Urinary bladder (tissue), 4 donors: ENCODE results near the gene CARD18. TPM values are rescaled to one million over a fixed set of nuclear protein-coding genes. Genes with fewer than 3 reads are reported as not detected.

Source experiments
- DNase-seq: peaks from one replicate; pipeline ENCODE4 v3.0.0-alpha.2; 2015; ENCODE audit errors: extremely low spot score
- H3K27ac ChIP-seq: one replicate; pipeline ENCODE4 v1.5.1; 2013; ENCODE audit warnings: low read depth, mild to moderate bottlenecking, moderate library complexity
- H3K36me3 ChIP-seq: one replicate; pipeline ENCODE4 v1.6.1; 2013; ENCODE audit warnings: mild to moderate bottlenecking, moderate library complexity; ENCODE audit not compliant: insufficient read depth
- H3K4me1 ChIP-seq: one replicate; pipeline ENCODE4 v1.6.1; 2013; ENCODE audit warnings: mild to moderate bottlenecking, moderate library complexity; ENCODE audit not compliant: insufficient read depth
- H3K4me3 ChIP-seq: one replicate; pipeline ENCODE4 v1.5.1; 2013; ENCODE audit warnings: low read depth, low read length
- WGBS: extraction: QIAGEN DNeasy Blood & Tissue Kit; methylation state at CpG from one replicate; pipeline ENCODE4 v1.1.7; 2013; 5-methylcytosine and 5-hydroxymethylcytosine counted together
- polyA plus RNA-seq: library from polyadenylated mRNA; stranded (reverse); fragments of 200-250 nt; gene quantifications from one replicate; pipeline ENCODE4 v1.2.3, GENCODE V29; 2013
- total RNA-seq: library from RNA; depleted of rRNA; stranded (reverse); fragments of >200 nt; gene quantifications from one replicate; pipeline ENCODE4 v1.2.3, GENCODE V29; 2014
- donor health status: healthy with polysubstance abuse.
- donor health status: healthy.

CARD18 gene, protein sequence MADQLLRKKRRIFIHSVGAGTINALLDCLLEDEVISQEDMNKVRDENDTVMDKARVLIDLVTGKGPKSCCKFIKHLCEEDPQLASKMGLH
- total RNA-seq (not detected), polyA plus RNA-seq (not detected)

DNA sequence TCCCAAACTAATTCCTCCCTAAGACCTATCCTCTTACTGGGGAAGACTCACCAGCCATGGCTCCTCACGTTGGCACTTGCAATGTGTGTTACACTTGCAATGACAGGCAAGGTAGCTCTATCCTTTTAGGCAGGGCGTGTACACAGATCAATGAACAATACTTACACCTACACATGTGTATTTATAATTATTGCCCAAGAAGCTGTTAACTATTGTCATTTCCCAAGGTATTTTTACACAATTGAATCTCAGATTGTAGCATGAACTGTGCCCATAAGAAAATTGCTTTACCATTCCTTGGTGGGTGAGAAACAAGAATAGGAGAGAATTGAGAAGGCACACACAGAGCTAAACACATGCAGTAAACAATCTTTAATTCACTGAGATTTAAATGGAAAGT, at the start of gene CARD18:
Gene CARD18 (minus strand): TSS at position 101 of the 400 bp plus-strand sequence. CDS start 43 bp downstream, at position 58.
- WGBS = 85% methylated on average over 2 of the region's 2 CpGs
- H3K36me3 ChIP-seq = no peaks in the 10 kb centered on the region
- no peak for DNase-seq
- H3K27ac ChIP-seq = no peak within 1 kb of the TSS
- H3K4me3 ChIP-seq = no peak within 1 kb of the TSS
- no peaks in the 10 kb centered on the region for H3K4me1 ChIP-seq

DNA sequence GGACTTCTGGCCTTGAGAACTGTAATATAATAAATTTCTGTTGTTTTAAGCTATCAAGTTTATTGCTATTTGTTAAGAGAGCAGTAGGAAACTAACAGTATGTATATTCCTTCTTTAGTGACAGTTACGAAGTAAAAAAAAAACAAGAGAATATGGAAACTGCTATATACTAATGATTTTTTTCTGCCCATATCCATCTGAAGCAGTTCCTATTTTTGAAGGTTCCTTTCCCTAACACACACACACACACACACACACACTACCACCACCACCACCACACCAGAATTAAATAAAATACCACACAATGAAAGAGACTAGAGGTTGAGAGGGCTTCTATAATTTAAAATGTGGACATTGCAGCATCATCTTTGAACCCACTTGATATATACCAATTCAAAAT, 44.4 kb upstream of the CARD18 start:
- H3K36me3 ChIP-seq = no peaks in the 10 kb centered on the region
- WGBS = 94% methylated on average over 1 of the region's 1 CpG
- H3K4me3 ChIP-seq = no peak overlapping the region
- H3K27ac ChIP-seq = no peak overlapping the region
- no peaks in the 10 kb centered on the region for H3K4me1 ChIP-seq
- DNase-seq = no peak

DNA sequence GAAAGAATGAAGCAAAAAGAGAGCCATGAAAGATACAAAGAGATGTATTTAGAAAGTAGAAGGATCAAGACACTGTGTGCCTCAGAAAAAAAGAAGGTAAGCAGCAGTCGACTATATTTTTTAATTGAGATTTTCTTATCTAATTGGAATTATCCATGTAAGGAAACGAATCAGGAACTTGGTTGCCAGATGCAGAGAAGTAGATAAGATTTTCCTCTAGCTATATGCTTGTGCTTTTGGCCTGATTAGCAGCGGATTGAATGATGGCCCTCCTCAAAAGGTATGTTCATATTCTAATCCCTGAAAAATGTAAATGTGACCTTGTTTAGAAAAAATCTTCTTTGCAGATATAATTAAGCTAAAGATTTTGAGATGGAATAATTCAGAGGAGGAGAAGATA, 43.9 kb upstream of the CARD18 start:
- 58% methylated on average over 3 of the region's 3 CpGs for WGBS
- H3K36me3 ChIP-seq = no peaks in the 10 kb centered on the region
- no peak overlapping the region for H3K27ac ChIP-seq
- H3K4me1 ChIP-seq = no peaks in the 10 kb centered on the region
- DNase-seq = no peak
- H3K4me3 ChIP-seq = no peak overlapping the region

DNA sequence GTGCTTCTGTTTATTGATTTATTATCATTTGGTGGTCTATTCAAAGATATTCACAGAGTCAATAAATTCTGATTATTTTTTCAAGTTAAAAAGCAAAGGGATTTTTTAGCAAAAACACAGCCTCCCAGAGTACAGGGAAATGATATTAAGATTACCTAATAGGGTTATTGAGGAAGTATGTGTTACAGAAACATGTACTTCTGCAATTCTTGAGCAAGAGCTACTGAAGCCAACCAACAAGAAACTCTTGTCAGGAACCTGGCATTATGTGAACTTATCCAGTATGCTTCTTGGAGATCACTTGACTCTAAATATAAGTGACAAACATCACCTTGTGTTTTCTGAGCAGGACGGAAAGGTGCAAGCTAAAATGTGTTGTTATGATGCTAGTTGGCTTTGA, 42.0 kb upstream of the CARD18 start:
- Histone ChIP-seq H3K4me1 (no peaks in the 10 kb centered on the region), H3K4me3 (no peak overlapping the region), H3K36me3 (no peaks in the 10 kb centered on the region), H3K27ac (no peak overlapping the region)
- no peak for DNase-seq
- 64% methylated on average over 1 of the region's 1 CpG for WGBS

DNA sequence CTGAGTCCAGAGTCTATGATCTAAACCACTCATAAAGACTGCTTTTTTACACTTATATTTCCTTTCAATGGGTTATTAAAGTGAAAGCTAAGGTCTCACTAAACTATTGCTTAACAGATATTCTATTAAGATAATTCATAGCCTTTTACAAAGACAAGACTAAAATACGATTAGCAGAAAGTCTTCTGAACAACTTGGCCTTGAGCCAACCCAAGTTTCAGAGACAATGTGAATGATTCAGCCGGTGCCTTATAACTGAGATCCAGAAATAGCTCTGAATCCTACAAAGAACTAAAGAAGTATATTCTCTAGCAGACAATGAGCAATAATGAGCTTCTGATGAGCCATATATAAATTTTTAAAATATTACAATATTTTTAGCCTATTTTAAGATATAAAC, 41.5 kb upstream of the CARD18 start:
- H3K4me1 ChIP-seq = no peaks in the 10 kb centered on the region
- H3K4me3 ChIP-seq = no peak overlapping the region
- no peak for DNase-seq
- no peak overlapping the region for H3K27ac ChIP-seq
- WGBS = 4% methylated on average over 2 of the region's 2 CpGs
- no peaks in the 10 kb centered on the region for H3K36me3 ChIP-seq

DNA sequence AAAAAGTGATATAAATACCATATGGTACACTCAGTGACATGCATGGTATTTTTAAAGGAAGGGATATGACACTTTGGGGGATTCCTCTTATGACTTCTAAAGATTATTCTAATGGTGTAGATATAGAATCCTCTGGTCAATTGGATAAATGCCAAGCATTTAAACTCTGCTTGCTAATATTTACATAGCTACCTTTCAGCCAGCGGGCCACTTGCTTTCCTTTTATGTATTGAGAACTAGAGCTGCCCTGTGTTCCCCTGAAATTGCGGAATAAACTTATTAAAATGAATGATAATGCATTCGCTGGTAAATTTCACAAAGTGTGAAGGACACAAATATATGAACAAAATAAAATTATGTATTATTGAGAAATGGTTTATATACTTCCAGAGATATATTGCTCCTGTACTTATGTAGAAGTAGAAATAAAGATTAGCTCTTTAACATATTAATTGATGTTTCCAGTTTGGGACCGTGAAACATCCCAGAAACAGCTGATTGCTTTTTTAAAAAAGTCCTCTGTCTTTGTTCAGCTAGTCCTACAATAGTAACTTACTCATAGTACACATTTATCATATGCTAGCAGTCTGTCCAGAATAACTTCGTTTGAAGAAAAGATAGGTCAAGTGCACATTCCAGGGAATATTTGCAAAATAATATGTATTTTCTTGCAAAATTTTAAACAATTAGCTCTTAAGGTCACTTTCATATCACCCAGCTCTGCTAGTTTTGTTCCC, 40.1 kb upstream of the CARD18 start:
- no peak overlapping the region for H3K4me3 ChIP-seq
- no peak for DNase-seq
- no peak overlapping the region for H3K27ac ChIP-seq
- 46% methylated on average over 5 of the region's 5 CpGs for WGBS
- H3K36me3 ChIP-seq = no peaks in the 10 kb centered on the region
- no peaks in the 10 kb centered on the region for H3K4me1 ChIP-seq

DNA sequence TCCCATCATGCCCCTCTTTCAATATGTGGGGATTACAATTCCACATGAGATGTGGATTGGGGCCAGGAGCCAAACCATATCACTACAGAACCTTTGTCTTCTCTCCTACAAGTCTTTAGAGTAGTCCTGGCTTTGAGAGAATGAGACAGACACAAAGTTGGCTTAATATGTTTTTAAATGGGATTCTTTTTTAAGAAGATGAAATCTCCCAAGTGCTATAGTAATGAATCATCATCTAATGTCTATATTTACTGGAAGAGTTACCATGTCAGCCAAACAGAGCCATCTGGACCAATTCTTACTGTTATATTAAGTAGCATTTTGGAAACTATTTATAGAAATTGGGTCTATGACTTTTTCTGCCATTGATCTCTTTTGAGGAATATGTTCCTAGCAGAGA, 38.1 kb upstream of the CARD18 start:
- no peaks in the 10 kb centered on the region for H3K36me3 ChIP-seq
- no peak overlapping the region for H3K27ac ChIP-seq
- H3K4me3 ChIP-seq = no peak overlapping the region
- DNase-seq = no peak
- H3K4me1 ChIP-seq = no peaks in the 10 kb centered on the region

DNA sequence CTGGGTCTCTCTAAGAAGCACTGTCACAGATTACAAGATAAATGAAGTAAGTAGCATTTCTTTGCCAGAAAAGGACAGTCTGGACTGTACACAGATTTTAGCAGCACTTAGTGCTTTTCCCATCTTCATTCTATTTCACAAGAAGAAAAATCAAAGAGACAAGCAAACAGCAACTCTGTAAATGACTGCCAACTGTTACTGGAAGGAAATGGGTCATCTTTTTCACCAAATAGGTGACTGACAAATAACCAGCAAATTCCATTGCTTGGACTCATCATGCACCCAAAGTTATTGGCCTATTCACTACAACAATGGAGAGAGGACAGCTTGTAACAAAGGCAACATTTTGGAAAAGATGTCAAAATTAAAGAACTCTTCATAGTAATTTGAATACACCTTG, 28.9 kb upstream of the CARD18 start:
- H3K36me3 ChIP-seq = no peaks in the 10 kb centered on the region
- no peak overlapping the region for H3K4me3 ChIP-seq
- no peak overlapping the region for H3K27ac ChIP-seq
- no peak for DNase-seq
- no peaks in the 10 kb centered on the region for H3K4me1 ChIP-seq

DNA sequence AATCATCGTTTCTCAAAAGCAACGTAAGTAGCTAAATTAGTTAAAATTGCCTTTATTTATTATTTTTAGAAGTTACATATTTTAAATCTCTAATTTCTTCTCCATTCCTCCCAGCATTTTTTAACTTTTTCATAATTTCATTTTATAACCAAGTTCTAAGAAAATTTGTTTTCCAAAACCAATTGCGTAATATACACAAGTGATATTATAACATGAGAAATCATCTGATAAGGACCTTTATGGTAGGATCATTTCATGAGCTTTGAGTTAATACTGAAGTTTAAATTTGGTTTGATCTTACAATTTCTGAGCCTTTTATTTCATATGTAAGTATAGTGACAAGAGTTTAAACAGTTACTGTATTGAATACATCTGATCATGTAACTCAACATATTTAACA, 27.7 kb upstream of the CARD18 start:
- Histone ChIP-seq H3K27ac (no peak overlapping the region), H3K4me1 (no peaks in the 10 kb centered on the region), H3K4me3 (no peak overlapping the region), H3K36me3 (no peaks in the 10 kb centered on the region)
- whole genome bisulfite sequencing = 97% methylated on average over 3 of the region's 3 CpGs
- no peak for DNase-seq

DNA sequence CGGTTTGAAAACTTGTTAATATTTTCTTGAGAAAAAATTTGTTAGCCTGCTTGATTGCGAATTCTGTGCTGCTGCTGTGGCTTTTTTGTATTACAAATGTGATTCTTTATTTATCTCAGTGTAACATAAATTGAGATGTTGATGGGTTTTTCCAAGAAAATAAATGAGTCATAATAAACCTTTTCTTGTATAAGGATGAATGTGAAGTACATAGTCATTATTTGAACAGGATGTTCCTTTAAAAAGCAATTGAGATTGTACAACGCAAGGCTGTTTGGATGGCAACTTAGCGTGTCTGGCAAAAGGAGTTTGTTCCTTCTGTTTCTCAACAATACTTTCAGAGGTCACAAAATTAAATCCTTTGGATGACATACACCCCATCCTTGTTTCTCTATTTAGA, 24.6 kb upstream of the CARD18 start:
- no peak overlapping the region for H3K4me3 ChIP-seq
- WGBS = 80% methylated on average over 4 of the region's 4 CpGs
- no peaks in the 10 kb centered on the region for H3K4me1 ChIP-seq
- no peaks in the 10 kb centered on the region for H3K36me3 ChIP-seq
- no peak overlapping the region for H3K27ac ChIP-seq
- DNase-seq = no peak

DNA sequence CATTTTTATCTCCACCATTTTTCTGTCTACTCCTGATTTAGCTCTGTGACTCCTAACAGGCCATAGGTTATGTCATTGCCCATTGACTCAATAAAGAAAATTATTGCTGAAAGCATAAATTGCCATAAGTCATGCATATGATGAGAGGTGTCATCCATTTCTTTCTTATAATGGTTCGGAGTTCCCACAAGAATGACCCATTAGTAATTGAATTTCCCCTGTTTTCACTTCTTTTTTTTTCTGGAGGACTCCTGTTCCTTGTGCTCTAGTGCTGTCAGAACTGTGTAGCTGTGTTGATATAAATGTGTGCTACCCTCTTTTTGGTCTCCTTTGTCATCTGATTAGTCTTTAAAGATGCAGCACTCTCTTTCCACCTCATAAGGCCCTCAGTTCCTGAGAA, 22.9 kb upstream of the CARD18 start:
- no peaks in the 10 kb centered on the region for H3K4me1 ChIP-seq
- H3K36me3 ChIP-seq = no peaks in the 10 kb centered on the region
- no peak for DNase-seq
- H3K4me3 ChIP-seq = no peak overlapping the region
- WGBS = 51% methylated on average over 1 of the region's 1 CpG
- H3K27ac ChIP-seq = no peak overlapping the region

DNA sequence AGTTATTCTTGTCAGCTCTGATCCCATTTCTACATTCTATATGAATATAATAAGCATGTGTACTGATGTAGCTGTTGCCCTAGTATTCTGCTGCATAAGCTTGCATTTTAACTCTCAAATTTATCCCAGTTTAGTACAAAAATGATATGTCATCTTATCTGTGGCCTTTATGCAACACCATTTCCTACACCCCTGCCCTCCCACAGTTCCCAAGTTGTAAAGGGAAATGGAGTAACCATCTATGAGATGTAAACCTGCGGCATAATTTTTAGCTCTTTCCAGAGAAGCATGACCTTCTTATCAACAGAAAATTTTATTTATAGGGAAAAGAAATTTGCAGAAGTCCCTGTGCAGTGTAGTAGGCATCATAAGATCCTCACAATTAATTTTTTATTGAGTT, 18.9 kb upstream of the CARD18 start:
- no peaks in the 10 kb centered on the region for H3K36me3 ChIP-seq
- WGBS = 93% methylated on average over 1 of the region's 1 CpG
- no peak for DNase-seq
- H3K27ac ChIP-seq = no peak overlapping the region
- no peaks in the 10 kb centered on the region for H3K4me1 ChIP-seq
- H3K4me3 ChIP-seq = no peak overlapping the region

DNA sequence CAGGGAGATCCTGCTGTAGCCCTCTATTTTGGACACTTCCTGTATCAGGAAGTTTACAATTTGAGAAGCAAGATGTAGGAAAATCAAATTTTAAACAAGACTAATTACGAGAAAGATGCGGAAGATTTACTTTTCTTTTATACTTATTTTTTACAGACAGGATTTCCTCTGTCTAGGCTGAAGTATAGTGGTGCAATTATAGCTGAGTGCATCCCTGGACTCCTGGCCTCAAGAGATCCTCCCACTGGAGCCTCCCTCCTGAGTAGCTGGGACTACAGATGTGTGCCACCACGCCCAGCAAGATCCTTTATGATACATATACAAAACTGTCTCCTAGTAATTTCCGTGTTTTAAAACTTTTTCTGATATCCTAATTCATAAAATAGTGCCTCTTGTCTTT, 17.2 kb upstream of the CARD18 start:
- no peak for DNase-seq
- no peaks in the 10 kb centered on the region for H3K36me3 ChIP-seq
- WGBS = 82% methylated on average over 4 of the region's 4 CpGs

DNA sequence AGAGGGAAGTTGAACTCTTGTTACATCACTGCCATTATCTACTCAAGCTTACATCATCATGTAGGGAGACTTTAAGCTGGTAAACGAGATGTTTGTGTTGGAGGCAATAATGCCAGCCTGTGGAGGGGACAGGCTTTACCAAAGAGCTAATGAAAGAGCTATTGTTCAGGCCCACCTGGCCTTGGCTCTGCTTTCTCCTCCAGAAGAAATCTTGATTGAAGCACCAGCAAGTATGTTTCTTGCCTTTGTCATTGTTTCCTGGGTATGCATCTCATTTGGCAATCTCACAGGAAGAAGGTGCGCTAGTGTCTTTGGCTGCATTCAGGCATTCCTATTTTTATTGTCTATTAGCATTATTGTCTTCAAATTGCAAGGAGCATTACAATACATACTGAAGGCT, 16.7 kb upstream of the CARD18 start:
- DNase-seq = no peak
- Histone ChIP-seq H3K4me1 (no peaks in the 10 kb centered on the region), H3K4me3 (no peak overlapping the region), H3K36me3 (no peaks in the 10 kb centered on the region), H3K27ac (no peak overlapping the region)
- WGBS = 73% methylated on average over 2 of the region's 2 CpGs

More for the DNA sequence above, 17.2 kb upstream of the CARD18 start:
- no peak overlapping the region for H3K4me3 ChIP-seq
- H3K27ac ChIP-seq = no peak overlapping the region
- H3K4me1 ChIP-seq = no peaks in the 10 kb centered on the region

DNA sequence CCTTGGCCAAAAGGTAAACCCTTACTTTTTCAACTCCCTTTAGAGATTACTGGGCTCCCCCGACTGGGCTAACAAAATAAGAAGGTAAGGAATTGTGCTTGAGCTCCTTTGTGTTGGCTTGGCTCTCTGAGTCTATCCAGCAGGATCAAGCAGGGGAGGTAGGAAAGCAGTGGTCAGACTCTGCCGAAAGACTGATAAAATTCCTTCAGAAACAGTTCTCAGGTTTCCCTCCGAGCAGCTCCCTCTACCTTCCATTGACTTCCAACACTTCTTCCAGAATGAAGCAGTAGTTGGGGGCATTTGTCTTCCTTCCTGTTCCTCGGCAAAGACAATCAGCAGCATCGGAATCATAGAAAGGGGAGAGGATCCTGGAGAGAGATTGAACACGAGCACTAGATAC, 16.1 kb upstream of the CARD18 start:
- Histone ChIP-seq H3K4me3 (no peak overlapping the region), H3K4me1 (no peaks in the 10 kb centered on the region), H3K36me3 (no peaks in the 10 kb centered on the region), H3K27ac (no peak overlapping the region)
- no peak for DNase-seq
- 87% methylated on average over 6 of the region's 6 CpGs for WGBS
